ENCODE data around the gene SPATA6L. TPM values are rescaled to one million over a fixed set of nuclear protein-coding genes. Genes with fewer than 3 reads are reported as not detected.
A peak's percentile ranks its signal among the peaks of the same experiment; 100 is the strongest.

Gene SPATA6L
- total RNA-seq, 2 experiments from 2014 or later: 9.4 to 10.8 TPM

- H3K4me1 ChIP-seq (ENCODE audit: insufficient read depth, low read length): peaks cover 24% of the 10 kb centered on the region
- peaks cover 43% of the 10 kb centered on the region for H3K4me1 Mint-ChIP-seq (ENCODE audit: low read depth)
- no peak for DNase-seq
- intact Hi-C loops (cut with DNase I, micrococcal nuclease): loop anchor here in 1 of 2 experiments (5.0 to 10.0 kb wide), 3 partner anchors 40 to 1033 kb away; partner anchors contain the start of genes RIC1 and SLC1A1
- ChIA-PET CTCF (interaction anchor here (0.6 to 0.8 kb wide), 2 partner anchors 15 to 52 kb away, joined by 3 read pairs; no protein-coding TSS in a partner anchor), POLR2A (interaction anchor here (1.4 kb wide), 1 partner anchor 29 kb away, joined by 3 read pairs; no protein-coding TSS in a partner anchor)
- TF ChIP-seq CTCF (IDR thresholded peaks at IDR 0.05): no peak
- no peak overlapping the region for H3K4me3 ChIP-seq (ENCODE audit: low read length)
- H3K27ac Mint-ChIP-seq: peak overlapping the region; percentile 1
- H3K9me3 Mint-ChIP-seq: no peaks in the 10 kb centered on the region
- no peak overlapping the region for H3K4me3 Mint-ChIP-seq
- H3K36me3 Mint-ChIP-seq (ENCODE audit: low read depth): peaks cover 5% of the 10 kb centered on the region
- no peaks in the 10 kb centered on the region for H3K27me3 ChIP-seq (ENCODE audit: control insufficient read depth in 1 of 2, insufficient read depth in 2 of 2, low read length in 2 of 2)
- peaks cover 0 to 3% of the 10 kb centered on the region in 2 experiments for H3K9me3 ChIP-seq (ENCODE audit: control insufficient read depth in 1 of 2, insufficient read depth in 1 of 2, low read length in 2 of 2)
- no peaks in the 10 kb centered on the region for H3K36me3 ChIP-seq (ENCODE audit: insufficient read depth, low read length)
- H3K27ac ChIP-seq (ENCODE audit: low read depth in 1 of 2, low read length in 2 of 2): no peak overlapping the region
- H3K27me3 Mint-ChIP-seq: no peaks in the 10 kb centered on the region
- no peak for ATAC-seq (ENCODE audit: poor library complexity)
These were observed 74.0 kb downstream of the SPATA6L start for GRCh38 chr9:4592295-4592694.

- Histone ChIP-seq H3K27me3 (ENCODE audit: control insufficient read depth in 1 of 2, insufficient read depth in 2 of 2, low read length in 2 of 2) (no peaks in the 10 kb centered on the region), H3K27ac (ENCODE audit: low read depth in 1 of 2, low read length in 2 of 2) (no peak overlapping the region), H3K9me3 (ENCODE audit: control insufficient read depth in 1 of 2, insufficient read depth in 1 of 2, low read length in 2 of 2) (peaks cover 0 to 3% of the 10 kb centered on the region in 2 experiments), H3K4me3 (ENCODE audit: low read length) (no peak overlapping the region), H3K36me3 (ENCODE audit: insufficient read depth, low read length) (no peaks in the 10 kb centered on the region), H3K4me1 (ENCODE audit: insufficient read depth, low read length) (peaks cover 12% of the 10 kb centered on the region)
- TF ChIP-seq CTCF (IDR thresholded peaks at IDR 0.05): no peak
- Mint-ChIP-seq H3K36me3 (ENCODE audit: low read depth) (no peaks in the 10 kb centered on the region), H3K27me3 (no peaks in the 10 kb centered on the region), H3K27ac (no peak overlapping the region), H3K4me1 (ENCODE audit: low read depth) (peaks cover 31% of the 10 kb centered on the region), H3K4me3 (no peak overlapping the region), H3K9me3 (no peaks in the 10 kb centered on the region)
- ATAC-seq (ENCODE audit: poor library complexity): no peak
- DNase-seq: no peak
- intact Hi-C loops (cut with DNase I, micrococcal nuclease): loop anchor here in 1 of 2 experiments (5.0 to 10.0 kb wide), 3 partner anchors 39 to 1034 kb away; partner anchors contain the start of genes RIC1 and SLC1A1
- ChIA-PET CTCF (no interaction called here), POLR2A (interaction anchor here (0.7 kb wide), 1 partner anchor 36 kb away, joined by 4 read pairs; no protein-coding TSS in a partner anchor)
These were observed 75.2 kb downstream of the SPATA6L start for GRCh38 chr9:4591123-4591500.

GRCh38 chr9:4590430-4591122 lies 75.7 kb downstream of the SPATA6L start:
- Histone ChIP-seq H3K27ac (ENCODE audit: low read depth in 1 of 2, low read length in 2 of 2) (no peak overlapping the region), H3K4me1 (ENCODE audit: insufficient read depth, low read length) (peaks cover 7% of the 10 kb centered on the region), H3K4me3 (ENCODE audit: low read length) (no peak overlapping the region), H3K9me3 (ENCODE audit: control insufficient read depth in 1 of 2, insufficient read depth in 1 of 2, low read length in 2 of 2) (peaks cover 0 to 3% of the 10 kb centered on the region in 2 experiments), H3K36me3 (ENCODE audit: insufficient read depth, low read length) (no peaks in the 10 kb centered on the region), H3K27me3 (ENCODE audit: control insufficient read depth in 1 of 2, insufficient read depth in 2 of 2, low read length in 2 of 2) (no peaks in the 10 kb centered on the region)
- CTCF ChIA-PET: no interaction called here
- Mint-ChIP-seq H3K4me3 (no peak overlapping the region), H3K9me3 (no peaks in the 10 kb centered on the region), H3K27ac (no peak overlapping the region), H3K4me1 (ENCODE audit: low read depth) (peaks cover 26% of the 10 kb centered on the region), H3K27me3 (no peaks in the 10 kb centered on the region), H3K36me3 (ENCODE audit: low read depth) (no peaks in the 10 kb centered on the region)
- POLR2A ChIA-PET: interaction anchor here (0.7 kb wide), 1 partner anchor 35 kb away, joined by 4 read pairs; no protein-coding TSS in a partner anchor
- intact Hi-C loops (cut with DNase I, micrococcal nuclease): loop anchor here in 1 of 2 experiments (5.0 to 10.0 kb wide), 3 partner anchors 38 to 1034 kb away; partner anchors contain the start of genes RIC1 and SLC1A1
- no peak for ATAC-seq (ENCODE audit: poor library complexity)
- no peak for TF ChIP-seq CTCF (IDR thresholded peaks at IDR 0.05)
- no peak for DNase-seq
